ENCODE results near the gene LRRC47. TPM values are rescaled to one million over a fixed set of nuclear protein-coding genes. Genes with fewer than 3 reads are reported as not detected.
A peak's percentile ranks its signal among the peaks of the same experiment; 100 is the strongest.

Gene LRRC47
- total and polyA plus RNA-seq, 2 of the 13 experiments (the other 11 are each of a cell fraction or from before 2014, with no cell fraction given) = 18.3 to 52.5 TPM

DNA sequence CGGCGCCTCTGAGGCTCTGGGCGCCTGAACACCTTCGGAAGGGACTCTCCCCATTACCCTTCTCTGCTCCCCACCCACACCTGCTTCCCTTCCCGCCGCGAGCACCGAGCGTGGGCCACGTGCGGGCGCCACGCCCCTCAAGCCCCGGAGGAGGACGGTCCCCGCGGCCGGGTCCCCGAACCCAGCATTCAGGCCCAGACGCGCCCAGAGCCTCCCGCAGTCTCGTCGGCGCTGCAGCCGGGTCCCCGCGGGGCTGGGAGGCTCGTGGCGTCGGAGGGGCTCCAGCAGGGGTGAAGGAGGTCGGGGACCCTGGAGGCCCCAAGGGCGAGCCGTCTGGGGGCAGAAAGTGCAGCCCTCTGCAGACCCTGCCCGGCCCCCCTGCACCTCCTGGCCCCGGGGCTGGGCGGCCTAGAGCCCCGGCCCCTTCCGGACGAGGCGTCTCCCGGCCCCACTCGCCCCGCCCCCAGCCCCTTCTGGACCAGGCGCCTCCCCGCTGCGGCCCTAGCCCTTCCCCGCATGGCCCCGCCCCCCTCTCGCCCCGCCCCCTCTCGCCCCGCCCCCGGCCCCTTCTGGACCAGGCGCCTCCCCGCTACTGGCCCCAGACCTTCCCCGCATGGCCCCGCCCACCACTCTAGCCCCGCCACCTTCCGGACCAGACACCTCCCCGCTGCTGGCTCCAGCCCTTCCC, 24.1 kb downstream of the LRRC47 start (continued):
- TF ChIP-seq ZNF792 (CRISPR knock-in tag; IDR thresholded peaks at IDR 0.05) = peak; percentile 46; the same call in 1 of the 2 replicates
- no peak for TF ChIP-seq PAF1 (CRISPR knock-in tag; IDR thresholded peaks at IDR 0.05)
- TF ChIP-seq FLYWCH1 (CRISPR knock-in tag; IDR thresholded peaks at IDR 0.05) = no peak
- TF ChIP-seq ZNF264 (CRISPR knock-in tag; IDR thresholded peaks at IDR 0.05) = no peak
- no peak for TF ChIP-seq TCF7L2 (IDR thresholded peaks at IDR 0.05; ENCODE audit: low read depth, low read length)
- TF ChIP-seq, protein P1, sequence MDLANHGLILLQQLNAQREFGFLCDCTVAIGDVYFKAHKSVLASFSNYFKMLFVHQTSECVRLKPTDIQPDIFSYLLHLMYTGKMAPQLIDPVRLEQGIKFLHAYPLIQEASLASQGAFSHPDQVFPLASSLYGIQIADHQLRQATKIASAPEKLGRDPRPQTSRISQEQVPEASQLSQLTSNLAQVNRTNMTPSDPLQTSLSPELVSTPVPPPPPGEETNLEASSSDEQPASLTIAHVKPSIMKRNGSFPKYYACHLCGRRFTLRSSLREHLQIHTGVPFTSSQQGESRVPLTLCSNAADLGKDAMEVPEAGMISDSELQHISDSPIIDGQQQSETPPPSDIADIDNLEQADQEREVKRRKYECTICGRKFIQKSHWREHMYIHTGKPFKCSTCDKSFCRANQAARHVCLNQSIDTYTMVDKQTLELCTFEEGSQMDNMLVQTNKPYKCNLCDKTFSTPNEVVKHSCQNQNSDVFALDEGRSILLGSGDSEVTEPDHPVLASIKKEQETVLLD (CRISPR knock-in tag; IDR thresholded peaks at IDR 0.05; ENCODE audit: low read depth) = 0 out of 2 replicates have a peak, but pooled peaks have one; percentile 27
- TF ChIP-seq SKI (IDR thresholded peaks at IDR 0.05; ENCODE audit: partially characterized antibody) = no peak
- peak; percentile 67 for TF ChIP-seq ARID4A (CRISPR knock-in tag; IDR thresholded peaks at IDR 0.05; ENCODE audit: borderline replicate concordance)
- no peak for TF ChIP-seq JDP2 (CRISPR knock-in tag; IDR thresholded peaks at IDR 0.05; ENCODE audit: borderline replicate concordance)
- TF ChIP-seq POLR2AphosphoS2 (IDR thresholded peaks at IDR 0.05; ENCODE audit: low read depth, low read length) = no peak
- no peak for TF ChIP-seq ZNF572 (CRISPR knock-in tag; IDR thresholded peaks at IDR 0.05)
- TF ChIP-seq ZNF691 (CRISPR knock-in tag; IDR thresholded peaks at IDR 0.05; ENCODE audit: borderline replicate concordance, low read depth) = no peak
- no peak for TF ChIP-seq SUZ12 (IDR thresholded peaks at IDR 0.05; ENCODE audit: low read depth, low read length)
- peak; percentile 51; the same call in 1 of the 2 replicates for TF ChIP-seq THAP11 (CRISPR knock-in tag; IDR thresholded peaks at IDR 0.05)
- TF ChIP-seq, protein P2, sequence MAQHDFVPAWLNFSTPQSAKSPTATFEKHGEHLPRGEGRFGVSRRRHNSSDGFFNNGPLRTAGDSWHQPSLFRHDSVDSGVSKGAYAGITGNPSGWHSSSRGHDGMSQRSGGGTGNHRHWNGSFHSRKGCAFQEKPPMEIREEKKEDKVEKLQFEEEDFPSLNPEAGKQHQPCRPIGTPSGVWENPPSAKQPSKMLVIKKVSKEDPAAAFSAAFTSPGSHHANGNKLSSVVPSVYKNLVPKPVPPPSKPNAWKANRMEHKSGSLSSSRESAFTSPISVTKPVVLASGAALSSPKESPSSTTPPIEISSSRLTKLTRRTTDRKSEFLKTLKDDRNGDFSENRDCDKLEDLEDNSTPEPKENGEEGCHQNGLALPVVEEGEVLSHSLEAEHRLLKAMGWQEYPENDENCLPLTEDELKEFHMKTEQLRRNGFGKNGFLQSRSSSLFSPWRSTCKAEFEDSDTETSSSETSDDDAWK (CRISPR knock-in tag; IDR thresholded peaks at IDR 0.05) = no peak
